NAMALWA (cell line): ENCODE measurements around the gene MOSPD2.

Source experiments
- DNase-seq: peaks from one replicate; pipeline ENCODE4 v3.0.0-alpha.2; 2015; ENCODE audit warnings: low spot score

Gene MOSPD2

GRCh38 chrX:14872851-14873675, at the start of gene MOSPD2, which contains the start of gene FANCB:
Gene MOSPD2 (plus strand): TSS chrX:14873421. CDS start chrX:14873529, 108 bp downstream.
Gene FANCB (minus strand): TSS chrX:14873069. CDS start chrX:14865510, 7,559 bp downstream.
- peak; percentile 95 for DNase-seq

- DNase-seq, result no peak
These were observed 47.4 kb upstream of the MOSPD2 start for GRCh38 chrX:14825851-14826250.

DNA sequence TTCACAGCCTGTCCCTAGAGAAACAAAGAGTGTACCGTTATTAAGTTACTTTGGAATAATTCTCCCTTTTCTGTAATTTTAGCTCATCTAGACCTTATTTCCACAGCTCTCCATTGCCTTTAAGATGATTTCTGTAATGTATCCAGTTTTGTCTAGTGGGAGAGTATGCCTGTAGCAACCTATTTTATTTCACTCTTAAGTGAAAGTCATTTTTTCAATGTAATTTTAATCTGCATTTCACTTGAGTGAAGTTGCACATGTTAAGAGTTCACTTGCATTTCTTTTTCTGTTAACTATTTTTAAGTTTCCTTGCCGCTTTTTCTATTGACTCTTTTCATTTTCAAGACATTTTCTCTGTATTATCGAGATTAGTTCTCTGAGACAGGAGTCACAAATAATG, 46.9 kb upstream of the MOSPD2 start:
- DNase-seq, result no peak

DNA sequence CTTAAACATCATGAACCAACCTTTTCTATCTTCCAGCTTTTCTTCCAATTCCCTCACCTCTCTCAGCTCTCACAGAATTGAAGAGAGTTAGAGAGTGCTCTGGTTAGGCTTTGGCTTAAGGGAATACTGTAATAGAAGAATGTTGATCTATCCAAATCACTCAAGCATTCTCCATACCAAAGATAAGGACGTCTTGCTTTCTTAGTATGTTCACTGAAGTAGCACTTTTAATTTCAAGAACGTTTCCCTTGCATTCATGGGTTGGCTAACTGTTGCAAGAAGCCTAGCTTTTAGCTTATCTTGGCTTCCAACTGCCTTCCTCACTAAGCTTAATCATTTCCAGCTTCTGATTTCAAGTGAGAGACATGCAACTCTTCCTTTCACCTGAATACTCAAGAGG, 43.6 kb upstream of the MOSPD2 start:
- DNase-seq, result no peak

- DNase-seq, result no peak
These were observed 41.1 kb upstream of the MOSPD2 start for GRCh38 chrX:14832151-14832550.

- DNase-seq, result no peak
These were observed 40.6 kb upstream of the MOSPD2 start for GRCh38 chrX:14832586-14832985.

GRCh38 chrX:14837155-14837554, 36.1 kb upstream of the MOSPD2 start:
- no peak for DNase-seq

- DNase-seq, result no peak
These were observed 29.6 kb upstream of the MOSPD2 start for GRCh38 chrX:14843666-14844065.

- DNase-seq, result no peak
These were observed 21.7 kb upstream of the MOSPD2 start for GRCh38 chrX:14851526-14851925.

GRCh38 chrX:14864631-14865030, 8.6 kb upstream of the MOSPD2 start:
- no peak for DNase-seq

- no peak for DNase-seq
These were observed 8.0 kb upstream of the MOSPD2 start for GRCh38 chrX:14865201-14865600.

DNA sequence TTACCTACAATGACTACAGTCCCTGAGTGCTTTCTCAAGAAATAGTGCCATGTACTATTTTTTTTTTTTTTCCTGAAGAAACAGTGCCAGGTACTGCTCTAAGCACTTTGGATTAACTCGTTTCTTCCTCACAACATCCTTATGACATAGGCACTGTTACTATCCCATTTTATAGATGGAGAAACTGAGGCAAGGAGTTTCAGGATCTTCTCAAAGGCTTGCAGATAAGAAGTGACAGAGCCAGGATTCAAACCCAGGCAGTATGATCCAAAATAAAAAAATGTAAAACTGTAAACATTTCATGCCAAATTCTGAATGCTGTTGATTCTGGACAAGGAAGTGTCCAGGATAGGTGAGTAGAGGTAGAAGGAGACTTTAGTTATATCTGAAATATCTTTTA, 1.5 kb upstream of the MOSPD2 start:
- DNase-seq, result no peak

GRCh38 chrX:14872355-14872754, 866 bp upstream of the MOSPD2 start:
- peak; percentile 10 for DNase-seq

DNA sequence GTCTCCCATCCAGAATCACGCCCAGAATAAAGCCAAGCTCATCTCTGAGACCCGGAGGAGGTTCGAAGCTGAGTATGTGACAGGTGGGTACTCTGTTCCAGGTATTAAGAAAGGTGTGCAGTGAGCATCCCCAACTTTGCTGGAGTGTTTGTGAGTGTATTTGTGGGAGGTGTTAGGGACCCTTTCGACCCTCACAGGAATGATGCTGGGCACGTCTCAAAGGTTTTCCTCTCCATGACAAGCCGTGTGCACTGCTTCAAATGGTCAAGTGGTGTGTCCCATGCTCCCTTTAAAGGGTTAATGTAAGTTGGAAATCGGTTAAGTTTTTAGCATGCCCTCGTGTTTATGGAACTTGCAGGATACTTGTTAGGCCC, 442 bp downstream of the MOSPD2 start:
- no peak for DNase-seq

DNA sequence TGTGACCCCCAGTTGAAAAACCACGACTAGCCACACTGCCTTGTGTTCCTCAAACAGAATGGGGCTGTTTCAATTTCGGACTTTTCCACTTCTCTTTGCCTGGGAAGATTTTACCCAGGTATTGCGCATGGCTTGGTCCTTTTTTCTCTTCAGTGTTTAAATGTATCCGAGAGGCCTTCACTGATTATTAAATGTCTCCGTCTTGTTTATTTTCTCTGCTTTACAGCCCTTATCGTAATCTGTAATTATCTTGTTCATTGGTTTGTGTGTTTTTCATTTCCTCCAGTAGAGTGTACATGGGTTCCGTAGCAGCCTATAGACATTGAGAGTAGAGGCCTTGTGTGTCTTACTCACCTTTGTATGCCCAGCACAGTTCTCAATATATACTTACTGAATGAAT, 2.4 kb downstream of the MOSPD2 start:
- no peak for DNase-seq

GRCh38 chrX:14883826-14884225, 10.6 kb downstream of the MOSPD2 start:
- DNase-seq, result no peak

DNA sequence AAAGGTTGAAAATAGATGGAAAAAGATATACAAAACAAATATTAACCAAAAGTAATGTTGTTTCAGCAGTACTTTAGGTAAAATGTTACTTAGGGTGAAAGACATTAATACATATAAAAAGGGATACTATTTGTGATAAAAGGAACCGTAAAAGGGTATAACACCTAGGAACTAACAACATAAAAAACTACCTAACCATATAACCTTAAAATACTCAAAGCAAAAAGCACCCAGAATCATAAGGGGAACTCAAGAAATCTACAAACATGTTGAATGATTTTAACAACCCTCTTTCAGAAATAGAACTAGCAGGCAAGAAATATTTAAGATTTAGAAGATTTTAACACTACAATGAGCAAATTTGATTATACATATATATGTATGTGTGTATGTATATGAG, 11.5 kb downstream of the MOSPD2 start:
- DNase-seq, result no peak

DNA sequence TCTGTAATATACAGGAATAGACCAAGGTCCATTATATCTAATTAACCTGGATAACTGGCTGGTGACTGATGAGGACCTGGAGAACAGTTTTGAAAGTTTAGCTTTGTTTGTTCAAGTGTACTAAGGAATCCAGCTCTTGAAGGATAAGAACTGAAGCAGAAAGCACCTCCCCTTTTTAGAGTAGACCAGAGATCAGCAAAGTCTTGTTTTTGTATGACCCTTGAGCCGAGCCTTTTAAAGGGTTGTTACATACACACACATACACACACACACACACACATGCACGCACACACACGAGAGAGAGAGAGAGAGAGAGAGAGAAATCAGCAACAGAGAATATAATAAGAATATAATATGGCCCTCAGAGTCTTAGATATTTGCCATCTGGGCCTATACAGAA, 13.0 kb downstream of the MOSPD2 start:
- no peak for DNase-seq

GRCh38 chrX:14896273-14896672, 23.1 kb downstream of the MOSPD2 start:
- no peak for DNase-seq

GRCh38 chrX:14897042-14897441, 23.8 kb downstream of the MOSPD2 start:
- DNase-seq, result no peak

DNA sequence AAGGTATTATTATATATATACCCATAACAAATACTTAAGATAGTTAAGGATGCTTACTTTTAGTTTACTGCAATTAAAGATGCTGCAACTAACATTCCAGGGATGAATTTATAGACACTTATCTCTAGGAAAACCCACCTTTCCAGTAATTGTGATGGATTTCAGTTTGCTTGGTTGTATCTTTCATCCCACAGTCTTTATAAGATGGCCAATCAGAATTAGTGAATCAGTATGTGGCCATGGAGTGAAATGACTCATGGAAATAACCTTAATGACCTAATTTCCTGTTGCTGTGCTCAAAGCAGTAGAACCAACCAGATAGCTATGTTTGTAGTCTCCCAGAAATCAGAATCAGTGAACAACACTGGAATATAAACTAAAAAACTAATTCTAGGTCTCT, 26.4 kb downstream of the MOSPD2 start:
- DNase-seq, result peak; percentile 12

DNA sequence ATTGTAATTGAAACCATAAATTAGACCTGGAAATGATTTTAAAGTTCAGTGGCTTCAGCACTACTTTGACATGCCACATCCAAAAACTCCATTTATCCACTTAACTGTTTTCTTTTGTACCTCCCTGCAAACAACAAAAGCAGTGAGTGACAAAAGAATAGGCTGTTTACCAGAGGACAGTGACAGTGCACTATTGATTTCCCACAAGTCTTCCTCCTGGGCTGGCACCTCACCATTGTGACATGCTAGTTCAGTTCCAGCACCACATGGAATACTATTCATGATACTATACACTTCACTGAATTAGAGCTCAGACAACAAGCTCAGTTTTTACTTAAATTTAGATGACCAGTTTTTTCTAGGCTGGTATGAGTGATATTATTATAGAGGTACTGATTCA, 29.3 kb downstream of the MOSPD2 start:
- no peak for DNase-seq

- no peak for DNase-seq
These were observed 30.7 kb downstream of the MOSPD2 start for GRCh38 chrX:14903891-14904290.

- DNase-seq, result no peak
These were observed 40.0 kb downstream of the MOSPD2 start for GRCh38 chrX:14913241-14913640.
